GM19438 (cell line): ENCODE data around the gene SLC17A9.

Source experiments
- ATAC-seq: cut with Tn5 transposase; IDR thresholded peaks from one replicate; pipeline ENCODE4 v1.9.1; 2021; ENCODE audit warnings: low read depth; ENCODE audit not compliant: unreplicated experiment

The SLC17A9 gene

GRCh38 chr20:62937268-62938104 is 15.0 kb upstream of the SLC17A9 start:
- peak; percentile 76 for ATAC-seq

- peak; percentile 38 for ATAC-seq
These were observed 14.2 kb upstream of the SLC17A9 start, which contains the start of gene GID8 for GRCh38 chr20:62938105-62938888. Gene GID8 (plus strand): TSS chr20:62938147. CDS start chr20:62941503, 3,356 bp downstream.

- no peak for ATAC-seq
These were observed 11.6 kb upstream of the SLC17A9 start for GRCh38 chr20:62940875-62941274.

- ATAC-seq = no peak
These were observed 10.7 kb upstream of the SLC17A9 start for GRCh38 chr20:62941792-62942191.

GRCh38 chr20:62942456-62942855 is 10.1 kb upstream of the SLC17A9 start:
- ATAC-seq = no peak

- no peak for ATAC-seq
These were observed 9.1 kb upstream of the SLC17A9 start for GRCh38 chr20:62943396-62943795.

GRCh38 chr20:62944184-62944583 is 8.3 kb upstream of the SLC17A9 start:
- ATAC-seq = no peak

- no peak for ATAC-seq
These were observed 7.8 kb upstream of the SLC17A9 start for GRCh38 chr20:62944746-62945145.

GRCh38 chr20:62945771-62946339 is 6.7 kb upstream of the SLC17A9 start:
- ATAC-seq = no peak

GRCh38 chr20:62946918-62947317 is 5.6 kb upstream of the SLC17A9 start:
- no peak for ATAC-seq

GRCh38 chr20:62947532-62948300 is 4.8 kb upstream of the SLC17A9 start:
- no peak for ATAC-seq

- ATAC-seq = no peak
These were observed 3.2 kb upstream of the SLC17A9 start for GRCh38 chr20:62949153-62949821.

- no peak for ATAC-seq
These were observed 2.5 kb upstream of the SLC17A9 start for GRCh38 chr20:62949962-62950361.

- no peak for ATAC-seq
These were observed 1.8 kb upstream of the SLC17A9 start for GRCh38 chr20:62950741-62951140.

- ATAC-seq = no peak
These were observed 1.2 kb upstream of the SLC17A9 start for GRCh38 chr20:62951143-62951895.

- ATAC-seq = no peak
These were observed 575 bp upstream of the SLC17A9 start for GRCh38 chr20:62951896-62952372.

- ATAC-seq = no peak
These were observed 694 bp downstream of the SLC17A9 start for GRCh38 chr20:62952968-62953838.
